Measurements from ENCODE around the gene HUWE1. TPM values are rescaled to one million over a fixed set of nuclear protein-coding genes. Genes with fewer than 3 reads are reported as not detected.
A peak's percentile ranks its signal among the peaks of the same experiment; 100 is the strongest.

The HUWE1 gene, protein sequence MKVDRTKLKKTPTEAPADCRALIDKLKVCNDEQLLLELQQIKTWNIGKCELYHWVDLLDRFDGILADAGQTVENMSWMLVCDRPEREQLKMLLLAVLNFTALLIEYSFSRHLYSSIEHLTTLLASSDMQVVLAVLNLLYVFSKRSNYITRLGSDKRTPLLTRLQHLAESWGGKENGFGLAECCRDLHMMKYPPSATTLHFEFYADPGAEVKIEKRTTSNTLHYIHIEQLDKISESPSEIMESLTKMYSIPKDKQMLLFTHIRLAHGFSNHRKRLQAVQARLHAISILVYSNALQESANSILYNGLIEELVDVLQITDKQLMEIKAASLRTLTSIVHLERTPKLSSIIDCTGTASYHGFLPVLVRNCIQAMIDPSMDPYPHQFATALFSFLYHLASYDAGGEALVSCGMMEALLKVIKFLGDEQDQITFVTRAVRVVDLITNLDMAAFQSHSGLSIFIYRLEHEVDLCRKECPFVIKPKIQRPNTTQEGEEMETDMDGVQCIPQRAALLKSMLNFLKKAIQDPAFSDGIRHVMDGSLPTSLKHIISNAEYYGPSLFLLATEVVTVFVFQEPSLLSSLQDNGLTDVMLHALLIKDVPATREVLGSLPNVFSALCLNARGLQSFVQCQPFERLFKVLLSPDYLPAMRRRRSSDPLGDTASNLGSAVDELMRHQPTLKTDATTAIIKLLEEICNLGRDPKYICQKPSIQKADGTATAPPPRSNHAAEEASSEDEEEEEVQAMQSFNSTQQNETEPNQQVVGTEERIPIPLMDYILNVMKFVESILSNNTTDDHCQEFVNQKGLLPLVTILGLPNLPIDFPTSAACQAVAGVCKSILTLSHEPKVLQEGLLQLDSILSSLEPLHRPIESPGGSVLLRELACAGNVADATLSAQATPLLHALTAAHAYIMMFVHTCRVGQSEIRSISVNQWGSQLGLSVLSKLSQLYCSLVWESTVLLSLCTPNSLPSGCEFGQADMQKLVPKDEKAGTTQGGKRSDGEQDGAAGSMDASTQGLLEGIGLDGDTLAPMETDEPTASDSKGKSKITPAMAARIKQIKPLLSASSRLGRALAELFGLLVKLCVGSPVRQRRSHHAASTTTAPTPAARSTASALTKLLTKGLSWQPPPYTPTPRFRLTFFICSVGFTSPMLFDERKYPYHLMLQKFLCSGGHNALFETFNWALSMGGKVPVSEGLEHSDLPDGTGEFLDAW (N-terminal part only)
- 100 to 1,000 TPM; 116 to 169 TPM for total RNA-seq

DNA sequence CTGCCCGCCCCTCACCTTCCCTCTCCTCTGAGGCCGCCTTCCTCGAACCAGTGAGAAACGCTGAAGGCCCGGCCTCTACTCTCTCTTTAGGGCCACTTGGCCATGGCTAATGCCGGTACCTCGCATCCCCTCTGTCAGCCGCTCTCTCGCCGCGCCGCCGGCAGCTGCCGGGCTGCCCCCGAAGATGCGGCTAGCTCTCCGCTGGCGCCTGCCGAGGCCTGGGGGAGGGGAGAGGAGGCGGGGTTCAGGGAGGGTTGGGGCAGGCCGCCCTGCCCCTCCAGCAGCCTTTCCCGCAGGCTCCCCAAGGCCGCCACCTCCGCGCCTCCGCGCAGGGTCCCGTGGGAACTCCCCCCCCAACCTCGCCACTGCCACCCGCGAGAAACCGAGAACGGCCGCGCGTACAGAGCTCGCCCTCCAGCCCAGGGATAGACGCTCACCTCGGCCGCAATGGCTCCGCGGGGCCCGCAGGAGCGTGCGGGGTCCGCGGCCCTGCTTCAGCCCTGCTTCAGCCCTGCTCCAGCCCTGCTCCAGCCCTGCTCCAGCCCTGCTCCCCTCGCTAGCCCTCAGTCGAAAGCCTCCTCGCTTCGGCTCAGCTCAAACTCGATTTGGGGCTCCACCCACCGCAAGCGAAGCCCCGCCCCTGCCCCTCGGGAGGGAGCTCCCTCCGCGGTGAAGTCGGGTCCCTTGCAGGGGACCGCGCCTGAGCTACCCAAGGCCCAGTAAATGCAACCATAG lies at the start of gene HUWE1:
Gene HUWE1 (minus strand): TSS at position 569 of the 735 bp plus-strand sequence. CDS start 32,612 bp downstream, outside the sequence.
- H3K27ac ChIP-seq, result peak within 1 kb of the TSS; percentile 72
- no peaks in the 10 kb centered on the region for H3K27me3 ChIP-seq
- peak; percentile 86 for DNase-seq
- intact Hi-C loops (cut with DNase I), result no loop called here
- TF ChIP-seq CTCF (IDR thresholded peaks at IDR 0.05), result no peak
- H3K9me3 ChIP-seq, result no peaks in the 10 kb centered on the region
- H3K36me3 ChIP-seq, result no peaks in the 10 kb centered on the region
- no peaks in the 10 kb centered on the region for H3K4me1 ChIP-seq
- H3K4me3 ChIP-seq, result peak within 1 kb of the TSS; percentile 50
- peak within 1 kb of the TSS; percentile 75 to 81 for H3K9ac ChIP-seq (ENCODE audit: low read depth in 2 of 2, low read length in 2 of 2)

DNA sequence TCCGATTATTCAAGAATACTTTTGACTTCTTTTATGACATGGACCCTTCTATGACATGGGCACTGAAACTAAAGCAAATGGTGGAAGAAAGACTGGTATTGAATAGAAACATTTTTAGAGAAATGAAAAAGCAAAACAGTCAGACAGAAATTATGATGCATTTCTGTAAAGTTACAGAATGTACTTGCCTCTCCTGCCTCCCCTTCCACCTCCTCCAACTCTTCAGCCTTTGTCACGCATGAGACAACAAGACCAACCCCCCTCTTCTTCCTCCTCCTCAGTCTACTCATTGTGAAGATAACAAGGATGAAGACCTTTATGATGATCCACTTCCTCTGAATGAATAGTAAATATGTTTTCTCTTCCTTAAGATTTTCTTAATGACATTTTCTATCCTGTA lies 46.3 kb upstream of the HUWE1 start:
- DNase-seq, result no peak
- intact Hi-C loops (cut with DNase I), result no loop called here
- H3K27me3 ChIP-seq, result no peaks in the 10 kb centered on the region
- no peaks in the 10 kb centered on the region for H3K9me3 ChIP-seq
- no peaks in the 10 kb centered on the region for H3K4me1 ChIP-seq
- TF ChIP-seq CTCF (IDR thresholded peaks at IDR 0.05), result no peak
- no peak overlapping the region for H3K9ac ChIP-seq (ENCODE audit: low read depth in 2 of 2, low read length in 2 of 2)
- H3K4me3 ChIP-seq, result no peak overlapping the region
- H3K27ac ChIP-seq, result no peak overlapping the region
- no peaks in the 10 kb centered on the region for H3K36me3 ChIP-seq

GRCh38 chrX:53729751-53730150 lies 43.2 kb upstream of the HUWE1 start:
- Histone ChIP-seq H3K27me3 (no peaks in the 10 kb centered on the region), H3K27ac (no peak overlapping the region), H3K4me3 (no peak overlapping the region), H3K36me3 (no peaks in the 10 kb centered on the region), H3K9me3 (no peaks in the 10 kb centered on the region), H3K9ac (ENCODE audit: low read depth in 2 of 2, low read length in 2 of 2) (no peak overlapping the region), H3K4me1 (no peaks in the 10 kb centered on the region)
- intact Hi-C loops (cut with DNase I), result no loop called here
- TF ChIP-seq CTCF (IDR thresholded peaks at IDR 0.05), result no peak
- DNase-seq, result no peak

GRCh38 chrX:53728506-53728905 lies 42.0 kb upstream of the HUWE1 start:
- no peak for TF ChIP-seq CTCF (IDR thresholded peaks at IDR 0.05)
- intact Hi-C loops (cut with DNase I), result no loop called here
- H3K9ac ChIP-seq (ENCODE audit: low read depth in 2 of 2, low read length in 2 of 2), result no peak overlapping the region
- H3K27ac ChIP-seq, result no peak overlapping the region
- no peaks in the 10 kb centered on the region for H3K27me3 ChIP-seq
- no peaks in the 10 kb centered on the region for H3K4me1 ChIP-seq
- no peak for DNase-seq
- no peaks in the 10 kb centered on the region for H3K9me3 ChIP-seq
- no peak overlapping the region for H3K4me3 ChIP-seq
- no peaks in the 10 kb centered on the region for H3K36me3 ChIP-seq

Measured in colonic mucosa (tissue), 4 donors.